Chondrocyte (in vitro differentiated cells): ENCODE results near the gene TRAPPC10. TPM values are rescaled to one million over a fixed set of nuclear protein-coding genes. Genes with fewer than 3 reads are reported as not detected.

Source experiments
- DNase-seq: peaks from one replicate; pipeline ENCODE4 v3.0.0; 2021; ENCODE audit warnings: mixed read lengths, low spot score
- H3K27ac Mint-ChIP-seq: one replicate; pipeline ENCODE4 v1.8.0; 2021; ENCODE audit warnings: mild to moderate bottlenecking, moderate library complexity, mixed read lengths; ENCODE audit not compliant: unreplicated experiment
- H3K27me3 Mint-ChIP-seq: 2 replicates; pipeline ENCODE4 v1.8.0; 2021; ENCODE audit warnings: low read depth, mixed read lengths
- H3K36me3 Mint-ChIP-seq: 2 replicates; pipeline ENCODE4 v1.8.0; 2021; ENCODE audit warnings: low read depth, mixed read lengths
- H3K4me1 Mint-ChIP-seq: 2 replicates; pipeline ENCODE4 v1.8.0; 2021; ENCODE audit warnings: low read depth, mild to moderate bottlenecking, mixed read lengths
- H3K4me3 Mint-ChIP-seq: one replicate; pipeline ENCODE4 v1.8.0; 2021; ENCODE audit warnings: mild to moderate bottlenecking, moderate library complexity, mixed read lengths; ENCODE audit not compliant: unreplicated experiment
- H3K9me3 Mint-ChIP-seq: 2 replicates; pipeline ENCODE4 v1.8.0; 2021; ENCODE audit warnings: low read depth, mixed read lengths
- total RNA-seq: library from RNA; stranded (reverse); gene quantifications from 3 replicates; pipeline ENCODE4 v1.2.1, GENCODE V29; 2021
- TF ChIP-seq, protein P1 (sequence below): fragments of 200-600 bp; sonication (generic); IDR thresholded peaks from 2 replicates; pipeline ENCODE4 v1.5.0; 2021; ENCODE audit warnings: antibody characterized with exemption, mild to moderate bottlenecking, moderate library complexity

Gene TRAPPC10
- total RNA-seq, 1 donor from 2014 or later: 31.0 TPM

DNA sequence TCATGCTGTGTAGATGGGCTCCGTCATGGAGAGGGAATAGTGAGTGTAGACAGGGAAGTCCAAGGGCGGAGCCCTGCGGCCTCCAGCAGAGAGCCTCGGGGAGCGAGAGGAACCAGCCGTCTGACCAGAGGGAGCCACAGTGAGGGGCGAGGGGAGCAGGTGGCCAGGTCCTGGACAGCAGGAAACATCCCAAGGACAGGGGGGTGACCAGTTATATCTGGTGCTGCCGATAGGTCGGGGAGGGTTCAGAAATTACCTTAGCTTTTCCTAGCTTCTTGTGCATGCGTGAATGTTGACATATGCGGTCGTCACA lies 46.5 kb downstream of the TRAPPC10 start:
- Mint-ChIP-seq H3K36me3 (peaks cover 21% of the 10 kb centered on the region), H3K27ac (no peak overlapping the region), H3K27me3 (no peaks in the 10 kb centered on the region), H3K9me3 (no peaks in the 10 kb centered on the region), H3K4me3 (no peak overlapping the region), H3K4me1 (peaks cover 36% of the 10 kb centered on the region)
- TF ChIP-seq, protein P1, sequence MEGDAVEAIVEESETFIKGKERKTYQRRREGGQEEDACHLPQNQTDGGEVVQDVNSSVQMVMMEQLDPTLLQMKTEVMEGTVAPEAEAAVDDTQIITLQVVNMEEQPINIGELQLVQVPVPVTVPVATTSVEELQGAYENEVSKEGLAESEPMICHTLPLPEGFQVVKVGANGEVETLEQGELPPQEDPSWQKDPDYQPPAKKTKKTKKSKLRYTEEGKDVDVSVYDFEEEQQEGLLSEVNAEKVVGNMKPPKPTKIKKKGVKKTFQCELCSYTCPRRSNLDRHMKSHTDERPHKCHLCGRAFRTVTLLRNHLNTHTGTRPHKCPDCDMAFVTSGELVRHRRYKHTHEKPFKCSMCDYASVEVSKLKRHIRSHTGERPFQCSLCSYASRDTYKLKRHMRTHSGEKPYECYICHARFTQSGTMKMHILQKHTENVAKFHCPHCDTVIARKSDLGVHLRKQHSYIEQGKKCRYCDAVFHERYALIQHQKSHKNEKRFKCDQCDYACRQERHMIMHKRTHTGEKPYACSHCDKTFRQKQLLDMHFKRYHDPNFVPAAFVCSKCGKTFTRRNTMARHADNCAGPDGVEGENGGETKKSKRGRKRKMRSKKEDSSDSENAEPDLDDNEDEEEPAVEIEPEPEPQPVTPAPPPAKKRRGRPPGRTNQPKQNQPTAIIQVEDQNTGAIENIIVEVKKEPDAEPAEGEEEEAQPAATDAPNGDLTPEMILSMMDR: no peak
- DNase-seq: no peak

DNA sequence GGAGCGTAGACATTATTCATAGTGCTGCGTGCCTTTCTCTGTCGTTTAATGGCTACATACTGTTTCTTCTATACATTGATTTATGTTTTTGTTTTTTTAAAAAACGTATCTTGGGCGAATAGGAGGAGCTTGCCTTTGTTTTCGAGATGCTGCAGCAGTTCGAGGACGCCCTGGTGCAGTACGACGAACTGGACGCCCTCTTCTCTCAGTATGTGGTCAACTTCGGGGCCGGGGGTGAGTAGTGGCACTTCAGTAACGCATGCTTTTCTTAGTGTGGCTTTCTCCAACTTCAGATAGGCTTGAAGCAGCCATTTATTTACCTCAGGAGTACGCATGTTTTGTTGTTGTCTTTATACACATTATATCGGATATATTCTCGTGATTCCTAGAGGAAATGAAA lies 46.9 kb downstream of the TRAPPC10 start:
- Mint-ChIP-seq H3K4me3 (no peak overlapping the region), H3K9me3 (no peaks in the 10 kb centered on the region), H3K36me3 (peaks cover 23% of the 10 kb centered on the region), H3K4me1 (peaks cover 32% of the 10 kb centered on the region), H3K27me3 (no peaks in the 10 kb centered on the region), H3K27ac (no peak overlapping the region)
- TF ChIP-seq, protein P1: no peak
- no peak for DNase-seq

DNA sequence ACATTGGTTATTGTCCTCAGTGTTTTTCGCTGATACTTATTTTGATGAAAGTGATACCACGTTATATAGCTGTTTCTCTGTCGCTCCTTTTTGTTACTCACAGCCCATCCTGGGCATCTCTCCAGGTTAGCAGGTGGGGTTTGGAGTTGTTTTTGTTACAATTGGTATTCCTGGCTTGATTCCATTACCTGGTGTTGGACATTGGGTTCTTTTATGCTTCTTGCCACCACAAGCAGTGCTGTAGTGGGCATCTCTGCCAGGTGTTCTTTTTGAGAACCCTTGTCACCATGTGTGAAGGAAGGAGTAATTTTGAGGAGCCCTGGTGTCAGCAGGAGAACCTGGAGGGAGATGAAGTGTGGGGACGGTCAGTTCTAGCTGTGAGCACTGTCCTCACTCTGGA lies 47.6 kb downstream of the TRAPPC10 start:
- Mint-ChIP-seq H3K4me3 (no peak overlapping the region), H3K27me3 (no peaks in the 10 kb centered on the region), H3K36me3 (peaks cover 24% of the 10 kb centered on the region), H3K9me3 (no peaks in the 10 kb centered on the region), H3K27ac (no peak overlapping the region), H3K4me1 (peaks cover 25% of the 10 kb centered on the region)
- DNase-seq: no peak
- TF ChIP-seq, protein P1: no peak

DNA sequence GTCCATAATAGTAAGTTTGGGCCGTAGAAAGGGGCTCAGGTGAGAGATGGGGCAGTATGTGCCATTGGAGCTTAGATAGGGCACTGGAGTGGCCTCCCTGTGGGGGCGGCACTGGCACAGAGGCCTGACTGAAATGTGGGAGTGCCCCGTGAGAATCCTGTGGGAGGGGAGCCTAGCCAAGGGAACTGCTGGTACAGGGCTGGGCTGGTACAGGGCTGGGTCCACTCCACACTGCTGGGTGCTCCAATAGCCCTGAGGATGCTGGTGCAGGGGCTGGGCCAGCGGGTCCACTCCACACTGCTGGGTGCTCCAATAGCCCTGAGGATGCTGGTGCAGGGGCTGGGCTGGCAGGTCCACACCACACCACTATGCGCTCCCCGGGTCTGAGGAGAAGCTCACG lies 50.3 kb downstream of the TRAPPC10 start:
- TF ChIP-seq, protein P1: no peak
- Mint-ChIP-seq H3K4me1 (peaks cover 11% of the 10 kb centered on the region), H3K27me3 (no peaks in the 10 kb centered on the region), H3K36me3 (peaks cover 25% of the 10 kb centered on the region), H3K27ac (no peak overlapping the region), H3K9me3 (no peaks in the 10 kb centered on the region), H3K4me3 (no peak overlapping the region)
- no peak for DNase-seq

DNA sequence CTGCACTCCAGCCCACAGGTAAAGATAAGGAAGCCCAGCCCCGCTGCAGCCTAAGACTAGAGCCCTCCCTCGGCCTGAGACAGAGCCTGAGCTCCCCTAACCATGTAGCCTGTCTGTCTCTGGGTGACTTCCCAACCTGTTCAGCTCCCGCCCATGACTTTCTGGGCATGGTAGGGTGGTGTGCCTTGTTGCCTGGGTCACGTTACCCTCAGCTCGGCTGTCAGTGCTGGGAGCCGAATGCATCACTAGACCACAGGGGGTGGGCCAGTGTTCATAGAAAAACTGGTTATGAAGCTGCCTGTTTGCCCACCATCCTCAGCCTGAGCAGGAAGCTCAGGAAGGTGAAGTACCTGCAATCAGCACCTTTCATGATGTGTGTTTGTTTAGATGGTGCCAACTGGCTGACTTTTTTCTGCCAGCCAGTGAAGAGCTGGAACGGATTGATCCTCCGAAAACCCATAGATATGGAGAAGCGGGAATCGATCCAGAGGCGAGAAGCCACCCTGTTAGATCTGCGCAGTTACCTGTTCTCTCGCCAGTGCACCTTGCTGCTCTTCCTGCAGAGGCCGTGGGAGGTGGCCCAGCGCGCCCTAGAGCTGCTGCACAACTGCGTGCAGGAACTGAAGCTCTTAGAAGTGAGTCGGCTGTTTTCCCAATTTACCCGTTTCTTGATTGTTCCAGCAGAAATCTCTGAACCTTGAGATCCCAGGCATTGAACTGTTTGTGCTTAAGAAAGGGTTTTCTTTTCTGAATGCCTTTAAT lies 51.2 kb downstream of the TRAPPC10 start:
- Mint-ChIP-seq H3K36me3 (peaks cover 27% of the 10 kb centered on the region), H3K27me3 (no peaks in the 10 kb centered on the region), H3K27ac (no peak overlapping the region), H3K4me1 (peaks cover 7% of the 10 kb centered on the region), H3K9me3 (no peaks in the 10 kb centered on the region), H3K4me3 (no peak overlapping the region)
- TF ChIP-seq, protein P1: no peak
- no peak for DNase-seq
